Liver (tissue), 9 donors: ENCODE data around the gene PVALEF. TPM values are rescaled to one million over a fixed set of nuclear protein-coding genes. Genes with fewer than 3 reads are reported as not detected.

Experiments used
- DNase-seq: peaks from one replicate; pipeline ENCODE4 v3.0.0-alpha.2; 2017; ENCODE audit warnings: low spot score
- H3K27ac ChIP-seq, 2 donors: one replicate each; pipeline ENCODE4 v1.7.0; 2013; ENCODE audit warnings: inconsistent platforms in 2 of 2, low read length in 2 of 2, control low read depth in 1 of 2, low read depth in 1 of 2, mild to moderate bottlenecking in 1 of 2
- H3K27me3 ChIP-seq, 4 donors: one replicate each; pipeline versions ENCODE4 v1.6.1 to v1.7.0; 2013; ENCODE audit warnings: low read length in 3 of 4, inconsistent platforms in 1 of 4, mild to moderate bottlenecking in 1 of 4, moderate library complexity in 1 of 4; ENCODE audit not compliant: control insufficient read depth in 4 of 4, insufficient read depth in 4 of 4
- H3K36me3 ChIP-seq, 4 donors: one replicate each; pipeline versions ENCODE4 v1.6.1 to v1.7.0; 2013; ENCODE audit warnings: low read length in 3 of 4, mild to moderate bottlenecking in 3 of 4, low read depth in 1 of 4, moderate library complexity in 1 of 4; ENCODE audit not compliant: control insufficient read depth in 4 of 4, insufficient read depth in 3 of 4
- H3K4me1 ChIP-seq, 4 donors: one replicate each; pipeline versions ENCODE4 v1.6.1 to v1.7.0; 2013; ENCODE audit warnings: low read length in 3 of 4, mild to moderate bottlenecking in 3 of 4, moderate library complexity in 1 of 4; ENCODE audit not compliant: control insufficient read depth in 4 of 4, insufficient read depth in 4 of 4
- H3K4me3 ChIP-seq, 3 donors: one replicate each; pipeline versions ENCODE4 v1.6.1 to v1.7.0; 2013; ENCODE audit warnings: low read length in 3 of 3, control low read depth in 1 of 3, low read depth in 1 of 3, mild to moderate bottlenecking in 1 of 3
- H3K9ac ChIP-seq, 2 donors: one replicate each; pipeline ENCODE4 v1.7.0; 2013; ENCODE audit warnings: low read length in 2 of 2, mild to moderate bottlenecking in 2 of 2, moderate library complexity in 2 of 2, control low read depth in 1 of 2, low read depth in 1 of 2
- H3K9me3 ChIP-seq, 4 donors: one replicate each; pipeline versions ENCODE4 v1.6.1 to v1.7.0; 2013; ENCODE audit warnings: low read length in 3 of 4; ENCODE audit not compliant: control insufficient read depth in 4 of 4
- EGR1 ChIP-seq, 2 donors: IDR thresholded peaks; 2 replicates each; pipeline ENCODE4 v1.6.1; 2016 to 2018; ENCODE audit warnings: antibody characterized with exemption in 2 of 2, low read depth in 2 of 2
- FOXA1 ChIP-seq: IDR thresholded peaks from 2 replicates; pipeline ENCODE4 v1.6.1; 2016; ENCODE audit warnings: antibody characterized with exemption
- FOXA2 ChIP-seq: IDR thresholded peaks from 2 replicates; pipeline ENCODE4 v1.6.1; 2016; ENCODE audit warnings: antibody characterized with exemption
- GABPA ChIP-seq, 2 donors: IDR thresholded peaks in 1 of 2; conservative IDR thresholded peaks in 1 of 2; 2 replicates each; pipeline ENCODE4 v1.6.1; 2016; ENCODE audit warnings: antibody characterized with exemption in 2 of 2, mild to moderate bottlenecking in 1 of 2, moderate library complexity in 1 of 2
- HNF4G ChIP-seq: IDR thresholded peaks from 2 replicates; pipeline ENCODE4 v1.6.1; 2016; ENCODE audit warnings: antibody characterized with exemption
- JUND ChIP-seq, 2 donors: IDR thresholded peaks; 2 replicates each; pipeline ENCODE4 v1.6.1; 2016; ENCODE audit warnings: antibody characterized with exemption in 2 of 2
- NR2F2 ChIP-seq: IDR thresholded peaks from 2 replicates; pipeline ENCODE4 v1.6.1; 2016; ENCODE audit warnings: antibody characterized with exemption
- RAD21 ChIP-seq, 2 donors: IDR thresholded peaks; 2 replicates each; pipeline ENCODE4 v1.6.1; 2016; ENCODE audit warnings: antibody characterized with exemption in 2 of 2, mild to moderate bottlenecking in 2 of 2
- RXRA ChIP-seq, 2 donors: IDR thresholded peaks; 2 replicates each; pipeline ENCODE4 v1.6.1; 2017 to 2018; ENCODE audit warnings: antibody characterized with exemption in 2 of 2, mild to moderate bottlenecking in 1 of 2
- SP1 ChIP-seq: IDR thresholded peaks from 2 replicates; pipeline ENCODE4 v1.6.1; 2018; ENCODE audit warnings: antibody characterized with exemption, mild to moderate bottlenecking
- TAF1 ChIP-seq: conservative IDR thresholded peaks from 2 replicates; pipeline ENCODE4 v1.6.1; 2016; ENCODE audit warnings: antibody characterized with exemption, mild to moderate bottlenecking
- YY1 ChIP-seq: IDR thresholded peaks from 2 replicates; pipeline ENCODE4 v1.6.1; 2016; ENCODE audit warnings: antibody characterized with exemption, mild to moderate bottlenecking
- WGBS: extraction: QIAGEN DNeasy Blood & Tissue Kit; methylation state at CpG from one replicate; pipeline ENCODE4 v1.1.7; 2013; 5-methylcytosine and 5-hydroxymethylcytosine counted together
- polyA plus RNA-seq, 2 donors: library from polyadenylated mRNA; stranded (reverse) in 1 of 2; unstranded in 1 of 2; fragments of 200-250 nt in 1 of 2; fragments of >200 nt in 1 of 2; fragmentation: Nextera tagmentation in 1 of 2; extraction: Ambion mirVana in 1 of 2; gene quantifications; one replicate each; pipeline versions ENCODE4 v1.2.1 to v1.2.3, GENCODE V29; 2013 to 2015
- total RNA-seq, 2 donors: library from RNA; depleted of rRNA; stranded (reverse); fragments of >200 nt; gene quantifications; one replicate each; pipeline ENCODE4 v1.2.3, GENCODE V29; 2014
- TF ChIP-seq, protein P1 (sequence below): IDR thresholded peaks from 2 replicates; pipeline ENCODE4 v1.6.1; 2016; ENCODE audit warnings: antibody characterized with exemption
- TF ChIP-seq, protein P2 (sequence below): IDR thresholded peaks from 2 replicates; pipeline ENCODE4 v1.6.1; 2016; ENCODE audit warnings: antibody characterized with exemption
- TF ChIP-seq, protein P3 (sequence below): IDR thresholded peaks from 2 replicates; pipeline ENCODE4 v1.6.1; 2016; ENCODE audit warnings: antibody characterized with exemption
- donor health status: healthy.
- donor health status: healthy.
- donor health status: healthy.
- donor health status: healthy.
- donor health status: healthy.

Gene PVALEF
- total and polyA plus RNA-seq, 4 donors, result not detected

DNA sequence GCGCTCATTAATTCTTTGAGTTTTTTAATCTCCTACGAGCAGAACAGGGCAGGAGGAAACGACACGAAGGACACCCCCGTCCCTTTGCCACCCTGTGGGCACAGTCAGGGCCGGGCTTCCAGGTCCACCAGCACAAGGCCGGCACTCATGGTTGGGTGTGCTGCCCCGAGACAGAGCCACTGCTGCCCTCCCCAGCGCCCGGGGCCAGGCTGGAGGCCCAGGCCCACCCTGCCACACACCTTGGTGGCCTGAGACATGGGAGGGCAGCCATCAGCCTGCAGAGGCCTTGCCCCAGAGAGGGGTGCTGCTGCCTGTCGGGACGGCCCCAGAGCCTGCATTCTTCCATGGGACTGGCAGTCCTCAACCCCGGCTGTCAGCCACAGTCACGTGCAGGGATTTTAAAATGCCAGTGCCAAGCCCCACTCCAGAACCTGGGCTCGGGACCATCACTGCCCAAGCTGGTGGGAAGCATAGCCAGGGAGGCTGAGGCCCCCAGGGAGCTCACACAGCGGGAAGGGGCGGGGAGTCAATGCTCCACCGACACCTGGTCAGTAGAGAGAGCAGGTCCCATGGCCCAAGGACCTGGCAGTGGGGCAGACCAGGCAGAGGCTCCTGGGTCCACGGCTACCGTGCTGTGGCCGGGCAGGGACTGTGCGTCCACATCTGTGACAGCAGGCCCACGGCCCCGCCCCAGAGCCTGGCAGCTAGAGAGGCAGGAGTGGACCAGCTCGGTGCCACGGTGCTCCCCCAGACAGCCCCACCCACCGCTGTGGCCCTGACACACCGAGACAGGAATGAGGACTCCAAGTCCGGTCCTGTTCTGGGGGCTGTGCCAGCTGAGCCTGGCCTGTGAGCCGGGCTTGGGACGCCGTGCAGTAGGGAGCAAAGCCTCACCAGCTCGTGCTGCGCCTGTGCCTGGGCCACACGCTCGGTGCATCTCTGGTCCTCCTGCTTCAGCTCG lies 29.9 kb downstream of the PVALEF start:
- no peak overlapping the region for H3K9ac ChIP-seq
- H3K9me3 ChIP-seq, result no peaks in the 10 kb centered on the region
- H3K36me3 ChIP-seq, result no peaks in the 10 kb centered on the region
- WGBS, result 96% methylated on average over 37 of the region's 37 CpGs
- no peak for DNase-seq
- no peaks in the 10 kb centered on the region for H3K27me3 ChIP-seq
- no peak overlapping the region for H3K4me3 ChIP-seq
- TF ChIP-seq GABPA (IDR thresholded peaks at IDR 0.05 in 1 of 2, conservative IDR thresholded peaks at IDR 0.05 in 1 of 2) (no peak), SP1 (no peak), NR2F2 (no peak), YY1 (no peak), RXRA (IDR thresholded peaks at IDR 0.05) (no peak), RAD21 (IDR thresholded peaks at IDR 0.05) (no peak), FOXA1 (no peak), EGR1 (IDR thresholded peaks at IDR 0.05; ENCODE audit: low read depth in 2 of 2) (no peak), FOXA2 (no peak), TAF1 (no peak), HNF4G (no peak)
- TF ChIP-seq, protein P1, sequence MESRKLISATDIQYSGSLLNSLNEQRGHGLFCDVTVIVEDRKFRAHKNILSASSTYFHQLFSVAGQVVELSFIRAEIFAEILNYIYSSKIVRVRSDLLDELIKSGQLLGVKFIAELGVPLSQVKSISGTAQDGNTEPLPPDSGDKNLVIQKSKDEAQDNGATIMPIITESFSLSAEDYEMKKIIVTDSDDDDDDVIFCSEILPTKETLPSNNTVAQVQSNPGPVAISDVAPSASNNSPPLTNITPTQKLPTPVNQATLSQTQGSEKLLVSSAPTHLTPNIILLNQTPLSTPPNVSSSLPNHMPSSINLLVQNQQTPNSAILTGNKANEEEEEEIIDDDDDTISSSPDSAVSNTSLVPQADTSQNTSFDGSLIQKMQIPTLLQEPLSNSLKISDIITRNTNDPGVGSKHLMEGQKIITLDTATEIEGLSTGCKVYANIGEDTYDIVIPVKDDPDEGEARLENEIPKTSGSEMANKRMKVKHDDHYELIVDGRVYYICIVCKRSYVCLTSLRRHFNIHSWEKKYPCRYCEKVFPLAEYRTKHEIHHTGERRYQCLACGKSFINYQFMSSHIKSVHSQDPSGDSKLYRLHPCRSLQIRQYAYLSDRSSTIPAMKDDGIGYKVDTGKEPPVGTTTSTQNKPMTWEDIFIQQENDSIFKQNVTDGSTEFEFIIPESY, result no peak
- TF ChIP-seq, protein P2, sequence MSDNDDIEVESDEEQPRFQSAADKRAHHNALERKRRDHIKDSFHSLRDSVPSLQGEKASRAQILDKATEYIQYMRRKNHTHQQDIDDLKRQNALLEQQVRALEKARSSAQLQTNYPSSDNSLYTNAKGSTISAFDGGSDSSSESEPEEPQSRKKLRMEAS, result no peak
- no peaks in the 10 kb centered on the region for H3K4me1 ChIP-seq
- H3K27ac ChIP-seq, result no peak overlapping the region

DNA sequence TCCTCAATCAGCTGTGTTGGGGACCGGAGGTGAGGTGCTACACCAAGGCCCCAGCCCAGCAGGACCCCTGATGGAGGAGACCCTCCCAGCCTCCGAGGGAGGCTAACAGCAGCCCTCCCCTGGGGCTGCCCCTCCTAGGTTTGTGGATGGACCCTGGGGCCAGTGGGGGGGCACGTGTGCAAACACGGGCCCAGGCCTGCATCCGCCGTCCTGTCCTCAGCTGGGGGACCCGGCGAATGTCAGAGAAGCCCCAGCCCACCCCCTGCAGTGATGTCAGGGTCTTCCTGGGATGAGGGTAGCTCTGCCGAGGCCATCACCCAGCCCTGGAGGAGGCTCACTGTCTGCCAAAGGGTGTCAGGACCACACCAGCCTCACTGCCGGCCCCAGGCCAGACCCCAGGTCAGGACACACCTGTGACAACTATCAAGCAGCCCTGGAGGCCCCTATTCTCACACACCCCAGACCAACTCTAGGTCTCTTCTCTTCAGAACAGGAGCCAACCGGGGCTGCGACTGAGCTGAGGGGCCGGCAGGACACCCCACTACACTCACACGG lies 30.7 kb downstream of the PVALEF start:
- TF ChIP-seq NR2F2 (no peak), RXRA (IDR thresholded peaks at IDR 0.05) (no peak), GABPA (IDR thresholded peaks at IDR 0.05 in 1 of 2, conservative IDR thresholded peaks at IDR 0.05 in 1 of 2) (no peak), JUND (IDR thresholded peaks at IDR 0.05) (no peak), TAF1 (no peak)
- TF ChIP-seq, protein P3, sequence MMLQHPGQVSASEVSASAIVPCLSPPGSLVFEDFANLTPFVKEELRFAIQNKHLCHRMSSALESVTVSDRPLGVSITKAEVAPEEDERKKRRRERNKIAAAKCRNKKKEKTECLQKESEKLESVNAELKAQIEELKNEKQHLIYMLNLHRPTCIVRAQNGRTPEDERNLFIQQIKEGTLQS, result no peak
- TF ChIP-seq, protein P2, result no peak
- Histone ChIP-seq H3K27ac (no peak overlapping the region), H3K36me3 (no peaks in the 10 kb centered on the region), H3K4me3 (no peak overlapping the region), H3K9ac (no peak overlapping the region), H3K4me1 (no peaks in the 10 kb centered on the region), H3K27me3 (no peaks in the 10 kb centered on the region), H3K9me3 (no peaks in the 10 kb centered on the region)
- no peak for DNase-seq
- 95% methylated on average over 14 of the region's 14 CpGs for WGBS
